C4-2B (cell line): ENCODE results near the gene CREB5.

Experiments
- ZFX ChIP-seq: fragments of 450-650 bp; IDR thresholded peaks from 2 replicates; pipeline ENCODE4 v1.6.1; 2017
- TF ChIP-seq, protein P1 (sequence below): fragments of 450-650 bp; conservative IDR thresholded peaks from 2 replicates; pipeline ENCODE4 v1.5.1; 2017; ENCODE audit warnings: mild to moderate bottlenecking

GRCh38 chr7:28564033-28564432 is 151.7 kb downstream of the CREB5 start:
- TF ChIP-seq, protein P1, sequence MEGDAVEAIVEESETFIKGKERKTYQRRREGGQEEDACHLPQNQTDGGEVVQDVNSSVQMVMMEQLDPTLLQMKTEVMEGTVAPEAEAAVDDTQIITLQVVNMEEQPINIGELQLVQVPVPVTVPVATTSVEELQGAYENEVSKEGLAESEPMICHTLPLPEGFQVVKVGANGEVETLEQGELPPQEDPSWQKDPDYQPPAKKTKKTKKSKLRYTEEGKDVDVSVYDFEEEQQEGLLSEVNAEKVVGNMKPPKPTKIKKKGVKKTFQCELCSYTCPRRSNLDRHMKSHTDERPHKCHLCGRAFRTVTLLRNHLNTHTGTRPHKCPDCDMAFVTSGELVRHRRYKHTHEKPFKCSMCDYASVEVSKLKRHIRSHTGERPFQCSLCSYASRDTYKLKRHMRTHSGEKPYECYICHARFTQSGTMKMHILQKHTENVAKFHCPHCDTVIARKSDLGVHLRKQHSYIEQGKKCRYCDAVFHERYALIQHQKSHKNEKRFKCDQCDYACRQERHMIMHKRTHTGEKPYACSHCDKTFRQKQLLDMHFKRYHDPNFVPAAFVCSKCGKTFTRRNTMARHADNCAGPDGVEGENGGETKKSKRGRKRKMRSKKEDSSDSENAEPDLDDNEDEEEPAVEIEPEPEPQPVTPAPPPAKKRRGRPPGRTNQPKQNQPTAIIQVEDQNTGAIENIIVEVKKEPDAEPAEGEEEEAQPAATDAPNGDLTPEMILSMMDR = no peak
- TF ChIP-seq ZFX = no peak
